Adipose tissue (tissue), 3 donors: ENCODE data around the gene NAA10. TPM values are rescaled to one million over a fixed set of nuclear protein-coding genes. Genes with fewer than 3 reads are reported as not detected.

ENCODE experiments used
- H3K27ac ChIP-seq: one replicate; pipeline ENCODE4 v1.5.1; 2013; ENCODE audit warnings: low read depth, low read length
- WGBS, 3 donors: extraction: QIAGEN DNeasy Blood & Tissue Kit; methylation state at CpG; one replicate each; pipeline ENCODE4 v1.1.7; 2013; 5-methylcytosine and 5-hydroxymethylcytosine counted together
- polyA plus RNA-seq, 3 donors: library from polyadenylated mRNA; stranded (reverse); fragments of 200-250 nt; gene quantifications; one replicate each; pipeline ENCODE4 v1.2.3, GENCODE V29; 2013
- donor health status: healthy with polysubstance abuse.
- donor health status: Bipolar disorder and iron deficiency.
- donor health status: healthy.

Gene NAA10
- polyA plus RNA-seq, 3 donors: 68.6 to 169 (median 98.6) TPM

GRCh38 chrX:153903238-153903980 lies 31.4 kb downstream of the NAA10 start:
- no peak overlapping the region for H3K27ac ChIP-seq
- WGBS, 3 donors: 46 to 65% (median 60%) methylated on average over 17 to 18 of the region's 18 CpGs

DNA sequence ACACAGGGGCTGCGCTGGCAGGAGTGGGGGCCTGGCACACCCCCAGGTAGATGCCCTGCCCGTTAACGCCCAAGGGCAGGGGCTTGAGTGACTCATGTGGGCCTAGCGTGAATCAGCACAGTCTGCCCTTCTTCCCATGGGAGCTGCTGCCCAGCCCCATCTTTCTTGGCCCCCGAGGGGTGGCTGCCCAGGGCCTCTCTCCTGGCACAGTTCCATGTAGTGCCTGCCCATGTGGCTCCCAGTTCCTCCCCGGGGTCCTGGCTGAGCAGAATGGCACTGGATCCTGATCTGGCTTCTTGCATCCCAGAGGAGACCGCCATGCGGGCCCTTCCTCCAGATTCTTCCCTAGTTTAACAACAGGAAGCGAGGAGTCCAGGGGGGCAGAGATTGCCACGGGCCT lies 32.5 kb downstream of the NAA10 start:
- no peak overlapping the region for H3K27ac ChIP-seq
- 48 to 69% (median 66%) methylated on average over 7 to 10 of the region's 10 CpGs for WGBS, 3 donors

DNA sequence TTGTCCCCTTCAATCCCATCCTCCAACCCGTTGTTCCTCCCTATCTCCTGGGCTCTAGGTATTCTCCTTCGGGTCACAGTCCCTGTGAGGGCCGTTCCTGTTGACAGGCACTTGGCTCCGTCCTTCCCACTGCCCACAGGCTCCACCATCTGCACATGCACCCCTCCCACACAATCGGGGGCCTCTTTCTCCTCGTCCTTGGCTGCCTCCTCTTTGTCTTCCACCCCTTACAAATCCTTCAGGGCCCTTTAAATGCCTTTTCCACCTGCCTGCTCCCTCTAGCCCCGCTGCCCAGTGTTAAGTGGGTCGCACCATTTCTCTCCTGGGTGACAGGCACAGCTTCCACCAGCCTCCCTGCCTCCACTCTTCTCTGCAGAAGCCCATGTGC lies 33.1 kb downstream of the NAA10 start:
- 45 to 64% (median 59%) methylated on average over 6 to 8 of the region's 8 CpGs for WGBS, 3 donors

GRCh38 chrX:153900831-153901752 lies 33.7 kb downstream of the NAA10 start:
- H3K27ac ChIP-seq: no peak overlapping the region
- 23 to 46% (median 23%) methylated on average over 15 to 26 of the region's 26 CpGs for WGBS, 3 donors

More for the DNA sequence above, 33.1 kb downstream of the NAA10 start:
- H3K27ac ChIP-seq: no peak overlapping the region

GRCh38 chrX:153897899-153898298 lies 36.9 kb downstream of the NAA10 start:
- H3K27ac ChIP-seq: no peak overlapping the region

GRCh38 chrX:153889123-153889522 lies 45.7 kb downstream of the NAA10 start:
- no peak overlapping the region for H3K27ac ChIP-seq
- 84 to 92% (median 91%) methylated on average over 6 of the region's 6 CpGs for WGBS, 3 donors

GRCh38 chrX:153888344-153888743 lies 46.5 kb downstream of the NAA10 start:
- WGBS, 3 donors: 55 to 64% (median 62%) methylated on average over 6 of the region's 6 CpGs
- H3K27ac ChIP-seq: no peak overlapping the region

DNA sequence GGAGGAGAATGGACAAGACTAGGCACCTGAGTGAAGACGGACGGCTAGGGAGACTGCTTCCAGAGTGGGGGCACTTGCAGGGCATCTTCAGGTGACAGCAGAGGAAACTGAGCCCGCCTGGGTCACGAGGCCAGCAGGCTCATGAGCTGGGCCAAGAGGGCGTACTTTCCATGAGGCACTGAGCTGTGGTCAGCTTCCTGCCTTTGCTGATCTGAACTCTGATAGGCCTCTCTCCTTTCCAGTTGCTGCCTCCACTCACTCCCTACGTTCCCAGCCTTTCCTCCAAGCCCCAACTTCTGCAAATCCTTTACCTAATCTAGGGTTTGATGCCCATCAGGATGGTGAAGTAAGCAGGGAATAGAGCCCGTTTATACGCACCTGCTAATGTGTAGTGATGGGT lies 47.5 kb downstream of the NAA10 start:
- H3K27ac ChIP-seq: no peak overlapping the region
- 64 to 78% (median 69%) methylated on average over 7 to 8 of the region's 8 CpGs for WGBS, 3 donors

GRCh38 chrX:153886915-153887314 lies 47.9 kb downstream of the NAA10 start:
- 30 to 47% (median 43%) methylated on average over 9 to 13 of the region's 13 CpGs for WGBS, 3 donors
- no peak overlapping the region for H3K27ac ChIP-seq

GRCh38 chrX:153885968-153886903 lies 48.6 kb downstream of the NAA10 start, which contains the start of gene L1CAM:
Gene L1CAM, minus strand, starts transcription at chrX:153886173. Its CDS starts 10,337 bp downstream, at chrX:153875836.
- H3K27ac ChIP-seq: no peak within 1 kb of the TSS
- WGBS, 3 donors: 6 to 23% (median 6%) methylated on average over 16 to 57 of the region's 94 CpGs

GRCh38 chrX:153885208-153885787 lies 49.5 kb downstream of the NAA10 start:
- no peak overlapping the region for H3K27ac ChIP-seq
- 8 to 22% (median 18%) methylated on average over 10 to 32 of the region's 32 CpGs for WGBS, 3 donors

- WGBS, 3 donors: 28 to 52% (median 40%) methylated on average over 2 to 6 of the region's 6 CpGs
- no peak overlapping the region for H3K27ac ChIP-seq
Measured at GRCh38 chrX:153884590-153884989, 50.2 kb downstream of the NAA10 start.

DNA sequence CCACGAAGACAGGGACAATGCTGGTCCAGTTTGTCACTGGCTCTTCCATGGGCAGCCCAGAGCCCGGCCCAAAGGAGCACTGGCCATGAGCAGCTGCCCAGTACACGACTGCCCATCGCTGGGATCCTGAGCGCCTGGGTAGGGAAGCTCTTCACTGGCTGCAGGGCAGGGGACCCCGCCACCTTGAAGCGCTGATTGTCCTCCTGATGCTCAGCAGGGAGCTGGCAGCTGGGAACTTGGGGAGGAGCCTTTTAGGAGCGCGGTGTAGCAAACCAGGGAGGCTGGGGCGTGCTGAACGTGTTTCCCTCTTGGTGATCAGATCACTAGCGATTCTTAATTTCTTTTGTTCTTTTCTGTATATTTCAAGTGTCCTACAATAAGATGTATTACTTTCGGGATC lies 50.7 kb downstream of the NAA10 start:
- no peak overlapping the region for H3K27ac ChIP-seq
- 58 to 74% (median 63%) methylated on average over 13 of the region's 13 CpGs for WGBS, 3 donors

DNA sequence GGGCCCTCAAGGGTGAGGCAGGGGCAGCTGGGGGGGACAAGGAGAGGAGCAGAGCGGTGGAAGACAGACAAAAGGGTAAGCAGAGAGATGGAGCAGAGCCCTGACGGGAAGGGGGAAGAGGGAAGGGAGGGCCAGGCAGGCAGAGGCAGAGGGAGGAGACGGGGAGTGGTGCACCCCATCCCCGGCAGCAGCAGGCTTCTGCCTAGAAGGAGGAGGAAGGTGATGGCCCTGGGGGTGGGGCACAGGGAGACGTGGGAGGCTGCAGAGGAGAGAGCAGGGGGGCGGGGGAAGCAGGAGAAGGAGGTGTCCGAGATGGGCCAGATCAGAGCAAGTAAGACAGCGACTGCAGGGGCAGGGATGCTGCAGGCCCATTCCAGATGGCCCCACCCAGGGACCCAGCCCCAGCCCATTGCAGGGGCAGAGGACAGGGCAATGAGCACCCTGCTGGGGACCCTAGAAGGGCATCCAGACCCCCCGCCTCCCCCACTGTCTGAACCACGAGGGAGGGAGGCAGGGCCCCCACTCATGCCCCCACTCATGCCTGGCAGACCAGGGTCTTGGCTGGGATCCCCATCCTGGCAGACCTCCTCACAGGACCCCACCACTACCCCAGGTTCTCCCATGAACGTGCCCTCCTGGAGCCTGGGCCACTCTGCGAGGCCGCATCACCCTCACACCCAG lies 51.5 kb downstream of the NAA10 start:
- WGBS, 3 donors: 59 to 70% (median 66%) methylated on average over 6 to 13 of the region's 13 CpGs
- H3K27ac ChIP-seq: no peak overlapping the region

DNA sequence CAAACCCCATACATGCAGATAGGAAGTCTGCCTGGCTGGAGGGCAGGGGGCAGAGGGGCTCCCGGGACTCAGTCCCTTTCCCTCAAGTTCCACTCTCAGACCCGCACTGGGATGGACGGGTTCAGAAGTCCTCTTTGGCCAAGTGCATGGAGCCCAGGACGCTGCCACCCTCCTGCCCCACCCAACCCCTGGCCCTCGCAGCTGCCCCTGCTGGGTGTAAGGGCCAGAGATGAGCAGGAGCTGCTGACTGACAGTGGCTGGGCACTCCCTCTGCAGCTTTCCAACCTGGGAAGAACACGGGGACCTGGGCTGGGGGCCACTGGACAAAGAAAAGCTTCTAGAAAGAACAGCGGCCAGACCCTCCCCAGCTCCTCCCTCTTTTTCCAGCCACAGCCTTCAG lies 52.3 kb downstream of the NAA10 start:
- H3K27ac ChIP-seq: no peak overlapping the region
- WGBS, 3 donors: 49 to 72% (median 59%) methylated on average over 5 to 7 of the region's 7 CpGs

GRCh38 chrX:153882086-153882498 lies 52.7 kb downstream of the NAA10 start:
- no peak overlapping the region for H3K27ac ChIP-seq
- 27 to 51% (median 48%) methylated on average over 5 to 8 of the region's 8 CpGs for WGBS, 3 donors

GRCh38 chrX:153881281-153881680 lies 53.6 kb downstream of the NAA10 start:
- WGBS, 3 donors: 66 to 89% (median 78%) methylated on average over 6 to 7 of the region's 7 CpGs
- H3K27ac ChIP-seq: no peak overlapping the region
